ENCODE measurements around the gene SRGAP3.

DNA sequence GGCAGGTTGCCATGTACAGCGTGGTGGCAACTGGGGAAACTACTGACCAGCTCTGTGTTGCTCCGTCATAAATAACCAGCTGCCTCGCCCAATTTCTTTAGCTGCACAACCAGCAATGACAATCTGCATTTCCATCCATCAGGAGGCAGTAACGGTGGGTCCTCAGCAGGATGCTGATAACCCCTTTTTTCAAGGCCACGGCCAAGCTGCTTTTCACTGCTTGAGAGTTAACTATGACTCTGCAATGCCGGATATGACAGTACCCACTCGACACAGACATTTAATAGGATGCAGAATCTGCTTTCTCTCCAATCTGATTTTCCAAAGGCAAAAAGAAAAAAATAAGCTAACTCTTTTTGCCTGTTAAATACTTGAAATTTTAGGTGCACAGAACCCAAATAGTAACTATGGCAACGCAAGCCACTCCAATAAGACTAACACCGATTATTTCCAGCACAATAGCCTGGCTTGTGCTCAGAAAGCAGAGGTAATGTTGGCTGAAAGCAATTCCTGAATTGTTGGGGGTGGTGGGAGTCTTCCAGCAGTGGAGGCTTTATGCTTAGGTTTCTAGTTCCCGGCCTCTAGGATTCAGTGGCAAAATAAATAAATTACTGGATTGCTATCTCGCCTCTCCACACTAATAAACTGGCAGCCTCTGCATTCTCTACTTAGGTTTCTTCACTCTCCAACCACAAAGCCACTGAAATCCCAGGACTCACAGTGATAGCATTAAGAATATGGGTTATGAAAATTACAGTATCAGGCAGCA is 31.2 kb upstream of the SRGAP3 start:
- TF ChIP-seq POLR2A (IDR thresholded peaks at IDR 0.05), result no peak
- TF ChIP-seq, protein P1, sequence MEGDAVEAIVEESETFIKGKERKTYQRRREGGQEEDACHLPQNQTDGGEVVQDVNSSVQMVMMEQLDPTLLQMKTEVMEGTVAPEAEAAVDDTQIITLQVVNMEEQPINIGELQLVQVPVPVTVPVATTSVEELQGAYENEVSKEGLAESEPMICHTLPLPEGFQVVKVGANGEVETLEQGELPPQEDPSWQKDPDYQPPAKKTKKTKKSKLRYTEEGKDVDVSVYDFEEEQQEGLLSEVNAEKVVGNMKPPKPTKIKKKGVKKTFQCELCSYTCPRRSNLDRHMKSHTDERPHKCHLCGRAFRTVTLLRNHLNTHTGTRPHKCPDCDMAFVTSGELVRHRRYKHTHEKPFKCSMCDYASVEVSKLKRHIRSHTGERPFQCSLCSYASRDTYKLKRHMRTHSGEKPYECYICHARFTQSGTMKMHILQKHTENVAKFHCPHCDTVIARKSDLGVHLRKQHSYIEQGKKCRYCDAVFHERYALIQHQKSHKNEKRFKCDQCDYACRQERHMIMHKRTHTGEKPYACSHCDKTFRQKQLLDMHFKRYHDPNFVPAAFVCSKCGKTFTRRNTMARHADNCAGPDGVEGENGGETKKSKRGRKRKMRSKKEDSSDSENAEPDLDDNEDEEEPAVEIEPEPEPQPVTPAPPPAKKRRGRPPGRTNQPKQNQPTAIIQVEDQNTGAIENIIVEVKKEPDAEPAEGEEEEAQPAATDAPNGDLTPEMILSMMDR (IDR thresholded peaks at IDR 0.05), result no peak
